Thyroid gland (tissue), 4 donors: ENCODE results near the gene TLE1.

Source experiments
- POLR2A ChIP-seq, 2 donors: fragments of 450-650 bp; IDR thresholded peaks; one replicate each; pipeline ENCODE4 v1.6.1; 2017; ENCODE audit warnings: antibody characterized with exemption in 2 of 2, mild to moderate bottlenecking in 2 of 2, moderate library complexity in 1 of 2
- TF ChIP-seq, protein P1 (sequence below), 6 experiments: fragments of 200-600 bp in 3 of 6; fragments of 450-650 bp in 3 of 6; sonication (generic) in 3 of 6; IDR thresholded peaks; one replicate each; pipeline ENCODE4 v1.5.1; 2016 to 2019; ENCODE audit warnings: antibody characterized with exemption in 6 of 6, mild to moderate bottlenecking in 2 of 6, inconsistent platforms in 1 of 6, moderate library complexity in 1 of 6

DNA sequence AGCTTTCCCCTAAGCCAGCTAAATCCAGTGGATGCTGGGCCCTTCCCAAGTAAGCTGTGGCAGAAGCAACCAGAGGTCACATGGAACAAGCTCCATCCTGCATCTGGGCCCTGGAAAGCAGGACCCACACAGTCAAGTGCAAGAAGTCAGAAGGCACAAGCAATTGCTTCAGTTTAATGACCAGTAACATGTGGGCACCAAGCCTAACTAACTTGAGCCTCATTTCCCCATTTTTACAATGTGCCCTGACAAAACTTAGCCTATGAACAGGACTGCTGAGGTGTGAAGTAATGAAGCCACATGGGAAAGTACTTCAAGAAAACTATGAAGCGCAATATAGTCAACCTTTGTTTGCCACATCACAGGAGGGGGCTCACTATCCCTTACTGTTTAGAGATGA, 90.5 kb downstream of the TLE1 start:
- TF ChIP-seq POLR2A (IDR thresholded peaks at IDR 0.05): no peak
- TF ChIP-seq, protein P1, sequence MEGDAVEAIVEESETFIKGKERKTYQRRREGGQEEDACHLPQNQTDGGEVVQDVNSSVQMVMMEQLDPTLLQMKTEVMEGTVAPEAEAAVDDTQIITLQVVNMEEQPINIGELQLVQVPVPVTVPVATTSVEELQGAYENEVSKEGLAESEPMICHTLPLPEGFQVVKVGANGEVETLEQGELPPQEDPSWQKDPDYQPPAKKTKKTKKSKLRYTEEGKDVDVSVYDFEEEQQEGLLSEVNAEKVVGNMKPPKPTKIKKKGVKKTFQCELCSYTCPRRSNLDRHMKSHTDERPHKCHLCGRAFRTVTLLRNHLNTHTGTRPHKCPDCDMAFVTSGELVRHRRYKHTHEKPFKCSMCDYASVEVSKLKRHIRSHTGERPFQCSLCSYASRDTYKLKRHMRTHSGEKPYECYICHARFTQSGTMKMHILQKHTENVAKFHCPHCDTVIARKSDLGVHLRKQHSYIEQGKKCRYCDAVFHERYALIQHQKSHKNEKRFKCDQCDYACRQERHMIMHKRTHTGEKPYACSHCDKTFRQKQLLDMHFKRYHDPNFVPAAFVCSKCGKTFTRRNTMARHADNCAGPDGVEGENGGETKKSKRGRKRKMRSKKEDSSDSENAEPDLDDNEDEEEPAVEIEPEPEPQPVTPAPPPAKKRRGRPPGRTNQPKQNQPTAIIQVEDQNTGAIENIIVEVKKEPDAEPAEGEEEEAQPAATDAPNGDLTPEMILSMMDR (IDR thresholded peaks at IDR 0.05): no peak
